Measurements from ENCODE around the gene TFPT. TPM values are rescaled to one million over a fixed set of nuclear protein-coding genes. Genes with fewer than 3 reads are reported as not detected.

The TFPT gene
- total RNA-seq, 2 experiments from 2014 or later, result 27.7 to 28.1 TPM

DNA sequence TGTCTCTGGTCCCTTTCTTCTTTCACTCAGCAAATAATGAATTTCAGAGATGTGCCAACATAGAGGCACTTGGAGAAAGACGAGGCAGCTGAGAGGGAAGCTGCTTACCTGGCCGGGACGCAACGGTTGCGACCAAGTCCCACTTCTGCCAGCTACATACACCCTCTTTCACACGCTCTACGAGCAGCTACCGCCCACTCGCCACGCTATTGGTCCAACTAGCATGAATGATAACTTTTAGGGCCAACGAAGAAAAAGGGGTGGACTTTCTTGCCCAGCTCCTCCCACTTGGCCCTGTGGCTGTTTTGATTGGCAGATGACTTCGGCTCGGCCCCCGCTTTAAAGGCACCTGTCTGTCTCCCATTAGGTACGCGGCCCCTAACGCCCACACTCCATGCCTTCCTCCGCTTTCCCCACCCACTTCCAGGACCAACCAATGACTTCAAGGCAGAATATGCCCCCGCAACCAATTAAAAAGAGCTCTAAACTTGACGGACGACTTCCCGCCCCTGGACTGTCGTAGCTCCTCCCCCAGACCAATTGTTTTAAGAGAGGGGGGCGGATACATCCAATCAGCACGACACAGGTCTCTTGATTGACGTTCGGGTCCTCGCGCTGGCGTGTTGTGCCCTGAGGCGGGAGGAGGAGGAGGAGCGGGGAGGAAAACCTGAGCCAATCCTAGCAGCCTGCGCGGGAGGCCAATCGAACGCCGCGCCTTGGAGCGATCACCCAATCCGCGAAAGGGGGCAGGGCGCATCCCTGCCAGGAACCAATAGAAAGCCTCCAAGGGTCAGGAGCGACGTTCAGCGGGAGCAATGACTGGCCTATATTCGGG, 21.6 kb upstream of the TFPT start:
- H3K4me3 Mint-ChIP-seq, result peak overlapping the region; percentile 87
- ChIA-PET CTCF (interaction anchor here (0.8 to 1.6 kb wide), 5 partner anchors 13 to 113 kb away, joined by 3 to 11 read pairs (median 3); partner anchors contain the start of gene LENG1), POLR2A (interaction anchor here (0.7 to 5.5 kb wide), 9 partner anchors 11 to 90 kb away, joined by 3 to 29 read pairs (median 4); partner anchors contain the start of genes MBOAT7, PRPF31, RPS9 and TFPT)
- no peaks in the 10 kb centered on the region for H3K9me3 Mint-ChIP-seq
- DNase-seq (peak; percentile 100), ATAC-seq (peak; percentile 85)
- no peaks in the 10 kb centered on the region for H3K27me3 Mint-ChIP-seq
- peak overlapping the region; percentile 91 for H3K27ac Mint-ChIP-seq
- no peak for TF ChIP-seq CTCF (IDR thresholded peaks at IDR 0.05)
- H3K36me3 Mint-ChIP-seq (ENCODE audit: low read depth), result peaks cover 14% of the 10 kb centered on the region
- intact Hi-C loops (cut with micrococcal nuclease), result loop anchor here (2.0 kb wide), 1 partner anchor 22 kb away; the partner anchor contains the start of genes PRPF31 and TFPT
- peaks cover 45% of the 10 kb centered on the region for H3K4me1 Mint-ChIP-seq (ENCODE audit: low read depth)

DNA sequence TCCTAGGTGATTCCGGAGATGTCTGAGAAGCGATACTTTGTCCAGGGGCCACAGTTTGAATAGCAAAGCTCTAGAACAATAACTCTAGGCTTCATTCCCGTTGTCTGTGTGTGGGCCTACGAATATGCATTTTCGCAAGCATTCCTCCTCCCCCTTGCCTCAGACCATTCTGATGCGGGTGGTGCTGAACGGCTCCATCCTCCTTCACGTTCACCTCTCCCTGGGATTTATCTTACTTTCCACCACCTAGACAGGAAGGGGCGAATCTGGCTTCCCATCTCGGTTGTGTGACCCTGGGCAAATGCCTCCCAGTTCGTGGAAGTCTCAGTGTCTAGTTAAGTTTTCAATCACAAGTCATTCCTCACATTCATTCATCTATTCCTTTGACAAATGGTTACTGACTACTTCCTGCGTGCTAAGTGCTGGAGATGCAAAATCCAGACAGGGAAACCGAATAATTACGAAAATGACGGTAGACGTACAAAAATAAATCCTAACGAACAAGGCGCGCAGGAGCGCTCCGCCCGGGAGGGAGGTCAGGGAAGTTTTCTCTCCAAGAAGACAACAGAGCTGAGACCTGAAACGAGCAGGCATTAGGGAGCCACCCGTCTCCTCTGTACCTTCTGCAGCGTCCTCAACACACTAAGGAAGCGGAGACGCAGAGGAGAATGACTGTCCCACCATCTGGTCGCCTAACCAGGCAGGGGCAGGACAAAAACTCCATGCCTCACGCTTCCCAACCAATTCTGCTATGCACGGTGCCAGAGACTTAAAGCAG, 20.8 kb upstream of the TFPT start:
- no peak for DNase-seq
- intact Hi-C loops (cut with micrococcal nuclease), result loop anchor here (2.0 kb wide), 1 partner anchor 21 kb away; the partner anchor contains the start of genes PRPF31 and TFPT
- Mint-ChIP-seq H3K4me3 (peak overlapping the region; percentile 87), H3K4me1 (ENCODE audit: low read depth) (peaks cover 40% of the 10 kb centered on the region), H3K27me3 (no peaks in the 10 kb centered on the region), H3K9me3 (no peaks in the 10 kb centered on the region), H3K36me3 (ENCODE audit: low read depth) (peaks cover 19% of the 10 kb centered on the region), H3K27ac (peak overlapping the region; percentile 70)
- no peak for ATAC-seq
- CTCF ChIA-PET, result interaction anchor here (0.9 to 1.6 kb wide), 3 partner anchors 23 to 113 kb away, joined by 3 to 11 read pairs (median 4); partner anchors contain the start of gene LENG1
- no peak for TF ChIP-seq CTCF (IDR thresholded peaks at IDR 0.05)
- POLR2A ChIA-PET, result interaction anchor here (1.0 to 5.5 kb wide), 7 partner anchors 12 to 91 kb away, joined by 3 to 29 read pairs (median 4); partner anchors contain the start of genes MBOAT7, PRPF31, RPS9 and TFPT

DNA sequence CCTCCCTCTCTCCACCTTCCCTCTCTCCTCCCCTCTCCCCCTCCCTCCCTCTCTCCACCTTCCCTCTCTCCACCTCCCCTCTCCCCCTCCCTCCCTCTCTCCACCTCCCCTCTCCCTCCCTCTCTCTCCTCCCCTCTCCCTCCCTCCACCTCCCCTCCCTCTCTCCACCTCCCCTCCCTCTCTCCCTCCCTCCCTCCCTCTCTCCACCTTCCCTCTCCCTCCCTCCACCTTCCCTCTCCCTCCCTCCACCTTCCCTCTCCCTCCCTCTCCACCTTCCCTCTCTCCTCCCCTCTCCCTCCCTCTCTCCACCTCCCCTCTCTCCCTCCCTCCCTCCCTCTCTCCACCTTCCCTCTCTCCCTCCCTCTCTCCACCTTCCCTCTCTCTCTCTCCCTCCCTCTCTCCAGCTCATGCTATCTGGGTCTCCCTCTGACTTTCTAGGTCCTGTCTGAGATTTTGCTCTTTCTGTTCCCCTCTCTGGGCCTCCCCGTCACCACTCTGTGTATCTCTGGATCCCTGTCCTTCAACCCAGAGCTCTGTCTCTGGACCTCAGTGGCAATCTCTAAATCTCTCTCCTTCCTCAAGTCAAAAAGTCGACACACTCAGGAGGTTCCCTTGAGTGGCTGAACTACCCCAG, 18.6 kb upstream of the TFPT start:
- TF ChIP-seq CTCF (IDR thresholded peaks at IDR 0.05), result no peak
- ChIA-PET POLR2A (no interaction called here), CTCF (no interaction called here)
- Mint-ChIP-seq H3K9me3 (no peaks in the 10 kb centered on the region), H3K27ac (peak overlapping the region; percentile 14), H3K36me3 (ENCODE audit: low read depth) (peaks cover 12% of the 10 kb centered on the region), H3K4me3 (no peak overlapping the region), H3K27me3 (no peaks in the 10 kb centered on the region), H3K4me1 (ENCODE audit: low read depth) (peaks cover 22% of the 10 kb centered on the region)
- no peak for ATAC-seq
- no peak for DNase-seq
- intact Hi-C loops (cut with micrococcal nuclease), result no loop called here

GRCh38 chr19:54133312-54133956, 18.0 kb upstream of the TFPT start:
- CTCF ChIA-PET, result no interaction called here
- intact Hi-C loops (cut with micrococcal nuclease), result no loop called here
- no peak overlapping the region for H3K27ac Mint-ChIP-seq

More at GRCh38 chr19:54133312-54133956, 18.0 kb upstream of the TFPT start:
- POLR2A ChIA-PET, result interaction anchor here (0.5 to 1.7 kb wide), 3 partner anchors 14 to 25 kb away, joined by 3 to 7 read pairs (median 3); partner anchors contain the start of genes PRPF31 and TFPT
- H3K27me3 Mint-ChIP-seq, result no peaks in the 10 kb centered on the region
- no peak overlapping the region for H3K4me3 Mint-ChIP-seq
- DNase-seq, result no peak
- H3K9me3 Mint-ChIP-seq, result no peaks in the 10 kb centered on the region
- H3K4me1 Mint-ChIP-seq (ENCODE audit: low read depth), result peaks cover 17% of the 10 kb centered on the region
- TF ChIP-seq CTCF (IDR thresholded peaks at IDR 0.05), result no peak
- peaks cover 9% of the 10 kb centered on the region for H3K36me3 Mint-ChIP-seq (ENCODE audit: low read depth)
- ATAC-seq, result no peak

Measured in activated CD8-positive, alpha-beta T cell treated with anti-CD3 and anti-CD28 coated beads for 36 hours (primary cell).